HUES6 (cell line): ENCODE measurements around the gene TAF10.

Experiments
- H3K27ac ChIP-seq: 2 replicates; pipeline ENCODE4 v1.7.0; 2013; ENCODE audit warnings: low read depth, mild to moderate bottlenecking, low read length, inconsistent platforms
- H3K27me3 ChIP-seq: 2 replicates; pipeline ENCODE4 v1.6.1; 2013; ENCODE audit warnings: low read length; ENCODE audit not compliant: control insufficient read depth, insufficient read depth
- H3K36me3 ChIP-seq: 2 replicates; pipeline ENCODE4 v1.6.1; 2013; ENCODE audit warnings: low read length; ENCODE audit not compliant: control insufficient read depth, insufficient read depth
- H3K4me1 ChIP-seq: 2 replicates; pipeline ENCODE4 v1.6.1; 2013; ENCODE audit warnings: low read length; ENCODE audit not compliant: control insufficient read depth, insufficient read depth
- H3K4me3 ChIP-seq: 2 replicates; pipeline ENCODE4 v1.5.1; 2013; ENCODE audit warnings: low read depth, low read length
- H3K9ac ChIP-seq: one replicate; pipeline ENCODE4 v1.6.1; 2013; ENCODE audit warnings: mild to moderate bottlenecking, low read length
- H3K9me3 ChIP-seq: 2 replicates; pipeline ENCODE4 v1.6.1; 2013; ENCODE audit warnings: low read depth, low read length; ENCODE audit not compliant: control insufficient read depth, insufficient read depth

The TAF10 gene

DNA sequence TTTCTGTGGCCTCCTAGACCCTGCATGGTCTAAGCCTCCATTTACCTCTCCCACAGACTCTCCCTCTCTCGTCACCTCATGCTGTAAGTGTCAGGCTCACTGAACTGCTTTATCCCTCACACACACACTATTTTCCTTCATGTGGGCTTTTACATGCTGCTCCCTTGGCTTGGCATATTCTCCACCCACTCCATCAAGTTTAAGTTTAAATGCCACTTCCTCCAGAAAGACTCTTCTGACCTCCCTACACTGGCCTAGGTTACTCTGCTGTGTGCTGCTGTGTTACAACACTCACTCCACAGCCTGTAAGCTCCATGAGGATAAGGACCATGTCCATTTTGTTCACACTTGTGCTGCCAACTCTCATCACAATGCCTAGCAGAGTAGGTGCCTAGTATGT is 41.1 kb upstream of the TAF10 start:
- H3K36me3 ChIP-seq, result no peaks in the 10 kb centered on the region
- H3K4me1 ChIP-seq, result peaks cover 11% of the 10 kb centered on the region; the same call in 1 of the 2 replicates
- H3K27me3 ChIP-seq, result peaks cover 57% of the 10 kb centered on the region
- no peak overlapping the region for H3K4me3 ChIP-seq
- H3K9ac ChIP-seq, result no peak overlapping the region
- no peak overlapping the region for H3K27ac ChIP-seq
- no peaks in the 10 kb centered on the region for H3K9me3 ChIP-seq

DNA sequence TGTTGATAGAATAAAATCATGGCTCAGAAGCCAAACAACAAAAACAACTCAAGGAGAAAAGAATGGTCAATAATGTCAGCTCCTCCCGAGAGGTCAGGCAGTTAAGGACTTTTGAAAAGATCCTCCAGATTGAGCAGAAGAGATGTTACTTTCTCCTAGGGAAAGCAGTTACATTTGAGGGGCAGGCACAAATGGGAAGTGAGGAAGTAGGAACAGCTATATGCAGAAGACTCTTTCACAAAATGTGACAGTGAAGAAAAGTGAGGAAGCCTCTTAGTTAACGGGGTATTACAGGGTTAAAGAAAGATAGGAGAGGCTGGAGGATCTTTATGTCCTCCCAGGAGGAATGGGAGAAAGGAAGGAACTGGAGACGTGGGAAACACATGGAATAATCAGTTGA is 40.2 kb upstream of the TAF10 start:
- peaks cover 48% of the 10 kb centered on the region for H3K27me3 ChIP-seq
- H3K9ac ChIP-seq, result no peak overlapping the region
- H3K27ac ChIP-seq, result no peak overlapping the region
- H3K4me3 ChIP-seq, result no peak overlapping the region
- no peaks in the 10 kb centered on the region for H3K36me3 ChIP-seq
- no peaks in the 10 kb centered on the region for H3K9me3 ChIP-seq
- H3K4me1 ChIP-seq, result peaks cover 16% of the 10 kb centered on the region; the same call in 1 of the 2 replicates

- Histone ChIP-seq H3K9ac (no peak overlapping the region), H3K9me3 (no peaks in the 10 kb centered on the region), H3K4me3 (no peak overlapping the region), H3K27me3 (peaks cover 36% of the 10 kb centered on the region), H3K27ac (no peak overlapping the region), H3K4me1 (peaks cover 18% of the 10 kb centered on the region), H3K36me3 (no peaks in the 10 kb centered on the region)
These were observed 39.0 kb upstream of the TAF10 start for GRCh38 chr11:6650980-6651379.

GRCh38 chr11:6650104-6650503 is 38.1 kb upstream of the TAF10 start:
- Histone ChIP-seq H3K4me1 (peaks cover 18% of the 10 kb centered on the region), H3K9ac (no peak overlapping the region), H3K27me3 (peaks cover 33% of the 10 kb centered on the region), H3K36me3 (no peaks in the 10 kb centered on the region), H3K9me3 (no peaks in the 10 kb centered on the region), H3K4me3 (no peak overlapping the region), H3K27ac (no peak overlapping the region)

DNA sequence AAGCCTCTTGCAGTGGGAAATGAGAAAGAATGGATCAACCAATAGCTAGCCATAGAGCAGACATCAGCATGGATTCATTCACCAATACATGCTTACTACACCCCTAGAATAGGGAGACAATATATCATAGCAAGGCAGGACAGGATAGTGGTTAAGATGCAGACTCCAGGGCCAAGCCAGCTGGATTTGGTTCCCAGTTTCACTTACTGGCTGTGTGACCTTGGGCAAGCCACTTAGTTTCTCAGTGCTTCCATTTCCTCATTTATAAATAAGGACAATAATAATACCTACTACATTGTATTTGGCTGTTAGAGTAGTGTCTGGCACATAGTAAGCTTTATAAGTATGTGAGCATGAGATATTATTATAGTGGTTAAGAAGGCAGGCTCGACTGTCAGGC is 36.5 kb upstream of the TAF10 start:
- Histone ChIP-seq H3K9me3 (no peaks in the 10 kb centered on the region), H3K36me3 (no peaks in the 10 kb centered on the region), H3K9ac (no peak overlapping the region), H3K4me3 (no peak overlapping the region), H3K4me1 (peaks cover 18% of the 10 kb centered on the region), H3K27me3 (peaks cover 18% of the 10 kb centered on the region), H3K27ac (no peak overlapping the region)

GRCh38 chr11:6647836-6648235 is 35.8 kb upstream of the TAF10 start:
- no peak overlapping the region for H3K4me3 ChIP-seq
- H3K4me1 ChIP-seq, result peaks cover 18% of the 10 kb centered on the region
- H3K36me3 ChIP-seq, result no peaks in the 10 kb centered on the region
- no peaks in the 10 kb centered on the region for H3K9me3 ChIP-seq
- H3K9ac ChIP-seq, result no peak overlapping the region
- H3K27me3 ChIP-seq, result peaks cover 13% of the 10 kb centered on the region
- no peak overlapping the region for H3K27ac ChIP-seq

- no peaks in the 10 kb centered on the region for H3K9me3 ChIP-seq
- no peaks in the 10 kb centered on the region for H3K36me3 ChIP-seq
- H3K27me3 ChIP-seq, result peaks cover 8% of the 10 kb centered on the region; the same call in 1 of the 2 replicates
- H3K4me1 ChIP-seq, result peaks cover 18% of the 10 kb centered on the region
- H3K4me3 ChIP-seq, result no peak overlapping the region
- no peak overlapping the region for H3K27ac ChIP-seq
- no peak overlapping the region for H3K9ac ChIP-seq
These were observed 35.1 kb upstream of the TAF10 start for GRCh38 chr11:6646918-6647679.

- Histone ChIP-seq H3K27me3 (peaks cover 8% of the 10 kb centered on the region; the same call in 1 of the 2 replicates), H3K4me3 (no peak overlapping the region), H3K4me1 (peaks cover 18% of the 10 kb centered on the region), H3K27ac (no peak overlapping the region), H3K9me3 (no peaks in the 10 kb centered on the region), H3K9ac (no peak overlapping the region), H3K36me3 (no peaks in the 10 kb centered on the region)
These were observed 34.5 kb upstream of the TAF10 start for GRCh38 chr11:6646576-6646917.

GRCh38 chr11:6646071-6646470 is 34.1 kb upstream of the TAF10 start:
- H3K9ac ChIP-seq, result no peak overlapping the region
- peaks cover 18% of the 10 kb centered on the region for H3K4me1 ChIP-seq
- H3K27me3 ChIP-seq, result peaks cover 7% of the 10 kb centered on the region; the same call in 1 of the 2 replicates
- no peaks in the 10 kb centered on the region for H3K36me3 ChIP-seq
- no peak overlapping the region for H3K4me3 ChIP-seq
- no peak overlapping the region for H3K27ac ChIP-seq
- H3K9me3 ChIP-seq, result no peaks in the 10 kb centered on the region

DNA sequence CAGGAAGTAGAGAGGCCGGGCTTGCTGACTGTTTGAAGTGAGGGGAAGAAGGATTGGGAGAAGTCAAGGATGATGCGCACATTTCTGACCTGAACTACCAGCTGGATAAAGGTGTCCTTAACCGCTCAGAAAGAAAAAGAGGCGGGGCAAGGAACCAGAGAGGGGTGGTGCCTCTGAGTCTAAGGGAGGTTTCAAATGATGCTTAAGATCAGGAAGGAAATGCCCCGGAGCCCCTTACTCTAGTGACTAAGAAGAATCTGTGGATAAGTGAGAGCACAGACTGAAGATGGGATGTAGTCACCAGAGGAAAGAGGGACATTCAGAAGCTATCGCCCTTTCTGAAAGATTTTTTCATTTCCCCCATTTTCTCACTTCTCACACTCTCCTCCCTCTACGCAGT is 30.9 kb upstream of the TAF10 start:
- peaks cover 18% of the 10 kb centered on the region for H3K4me1 ChIP-seq
- H3K4me3 ChIP-seq, result no peak overlapping the region
- H3K27ac ChIP-seq, result no peak overlapping the region
- no peaks in the 10 kb centered on the region for H3K27me3 ChIP-seq
- no peaks in the 10 kb centered on the region for H3K9me3 ChIP-seq
- H3K9ac ChIP-seq, result no peak overlapping the region
- no peaks in the 10 kb centered on the region for H3K36me3 ChIP-seq

GRCh38 chr11:6640985-6641701 is 29.1 kb upstream of the TAF10 start:
- Histone ChIP-seq H3K4me1 (0 out of 2 replicates have a peak, but pooled peaks cover under 1% of the 10 kb centered on the region), H3K36me3 (no peaks in the 10 kb centered on the region)

More at GRCh38 chr11:6640985-6641701, 29.1 kb upstream of the TAF10 start:
- H3K27ac ChIP-seq, result no peak overlapping the region
- no peak overlapping the region for H3K9ac ChIP-seq
- H3K4me3 ChIP-seq, result no peak overlapping the region
- H3K27me3 ChIP-seq, result no peaks in the 10 kb centered on the region
- no peaks in the 10 kb centered on the region for H3K9me3 ChIP-seq
